NCI-H2081 treated with DMSO at 0.1 percent for 48 hours (cell line): ENCODE results near the gene HOXB3.

Experiments
- DNase-seq: peaks from one replicate; lab custom pipeline; 2025; lab: John Stamatoyannopoulos, UW

The HOXB3 gene

DNA sequence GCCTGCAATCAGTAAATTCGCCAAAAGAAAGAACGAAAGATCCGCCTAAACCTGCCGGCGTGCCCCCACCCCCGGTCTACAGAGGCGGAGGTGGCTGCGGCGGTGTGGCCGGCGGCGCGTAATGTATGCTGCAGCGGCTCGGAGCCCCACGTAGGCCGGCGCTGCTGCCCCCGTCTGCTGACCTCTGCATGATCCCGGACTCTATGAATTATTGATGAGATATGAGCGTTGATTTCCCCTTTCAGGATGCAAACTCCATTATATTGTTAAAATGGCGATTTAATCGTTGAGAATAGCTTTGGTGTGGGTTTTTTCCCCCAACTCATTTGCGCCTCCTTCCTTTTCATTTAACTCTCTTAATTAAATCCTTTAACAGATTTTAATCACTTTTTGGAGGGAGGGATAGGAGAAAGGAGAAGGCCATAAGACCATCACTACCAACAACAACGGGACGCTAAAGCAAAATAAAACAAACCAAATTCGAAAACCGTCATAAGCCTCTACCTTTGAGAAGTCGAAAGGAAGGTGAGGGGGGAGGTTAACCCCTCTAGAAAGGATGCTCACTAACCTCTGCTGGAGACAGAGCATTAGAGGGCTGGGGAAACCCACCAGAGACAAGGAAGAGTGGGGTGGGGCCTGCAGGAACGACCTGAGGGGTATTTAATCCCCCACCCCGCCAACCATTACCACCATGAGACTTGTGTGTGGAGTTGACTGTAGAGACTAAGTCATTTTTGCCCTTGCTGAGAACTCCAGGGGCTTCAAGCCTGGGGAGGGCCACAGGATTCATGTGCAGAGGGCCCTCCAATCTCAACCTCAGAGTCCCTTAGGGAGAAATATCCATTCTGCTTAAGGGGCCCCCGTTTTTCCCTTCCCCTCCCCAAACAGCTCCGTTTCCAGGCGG is 3.4 kb downstream of the HOXB3 start:
- no peak for DNase-seq

DNA sequence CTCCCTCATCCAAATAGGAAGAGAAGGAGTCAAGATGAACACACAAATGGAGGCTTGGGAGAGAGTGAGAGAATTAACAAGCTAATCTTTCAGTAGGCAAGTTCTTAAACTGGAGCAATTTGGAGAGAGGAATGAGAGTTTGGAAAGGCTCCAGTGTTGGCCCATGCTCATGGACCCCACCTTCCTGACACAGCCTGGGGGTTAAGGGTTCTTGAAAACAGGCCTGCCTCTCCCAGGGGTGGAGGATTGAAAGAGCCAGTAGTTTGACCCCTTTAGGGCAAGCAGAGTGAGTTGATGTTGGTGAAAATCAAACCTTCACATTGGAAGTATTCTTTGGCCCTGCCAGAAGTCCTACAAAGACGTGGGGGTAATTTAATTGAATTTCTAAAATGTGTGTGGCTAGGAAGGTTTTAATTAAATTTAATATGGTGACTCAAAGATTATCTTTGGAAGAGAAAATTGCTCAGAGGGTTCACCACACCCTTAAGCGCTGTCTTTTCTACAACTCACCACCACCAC is 5.8 kb downstream of the HOXB3 start:
- DNase-seq, result no peak

DNA sequence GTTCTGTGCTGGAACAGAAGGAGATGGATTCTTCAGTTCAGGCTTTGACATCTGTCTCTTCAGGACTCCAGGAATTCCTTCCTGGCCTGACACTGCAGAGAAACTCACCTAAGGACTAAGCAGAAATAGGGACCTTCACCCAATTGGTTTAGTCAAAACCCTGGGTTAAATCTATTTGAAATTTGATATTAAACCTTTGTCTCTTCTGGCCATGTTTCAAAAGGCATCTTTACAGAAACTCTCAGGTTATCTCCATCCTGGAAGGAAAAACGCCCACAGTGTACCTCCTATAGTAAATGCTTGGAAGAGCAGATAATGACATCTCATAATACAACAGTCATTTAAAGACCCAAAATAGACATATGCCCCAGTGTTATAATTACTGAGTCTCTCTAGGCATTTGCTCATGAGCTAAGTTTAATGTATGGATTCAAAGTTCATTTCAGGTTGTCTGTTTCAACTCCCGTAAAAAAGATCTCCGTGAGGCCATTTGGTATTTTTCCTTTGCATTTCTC is 6.3 kb downstream of the HOXB3 start:
- DNase-seq, result no peak

DNA sequence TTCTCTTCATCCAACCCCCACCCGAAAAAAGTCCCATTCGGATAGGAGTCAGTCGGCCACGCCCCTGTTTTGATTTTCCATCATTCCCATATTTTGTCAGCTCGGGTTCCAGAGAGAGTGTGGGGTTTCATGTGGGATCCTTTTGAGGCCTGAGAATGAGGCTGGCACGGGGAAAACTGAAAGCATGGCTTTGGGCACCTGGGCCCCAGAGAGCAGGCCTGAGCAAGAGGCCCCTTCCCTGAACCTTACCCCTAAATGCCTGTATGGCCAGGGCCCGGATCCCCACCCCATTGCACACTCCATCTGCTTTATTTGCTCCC is 7.3 kb downstream of the HOXB3 start:
- no peak for DNase-seq

DNA sequence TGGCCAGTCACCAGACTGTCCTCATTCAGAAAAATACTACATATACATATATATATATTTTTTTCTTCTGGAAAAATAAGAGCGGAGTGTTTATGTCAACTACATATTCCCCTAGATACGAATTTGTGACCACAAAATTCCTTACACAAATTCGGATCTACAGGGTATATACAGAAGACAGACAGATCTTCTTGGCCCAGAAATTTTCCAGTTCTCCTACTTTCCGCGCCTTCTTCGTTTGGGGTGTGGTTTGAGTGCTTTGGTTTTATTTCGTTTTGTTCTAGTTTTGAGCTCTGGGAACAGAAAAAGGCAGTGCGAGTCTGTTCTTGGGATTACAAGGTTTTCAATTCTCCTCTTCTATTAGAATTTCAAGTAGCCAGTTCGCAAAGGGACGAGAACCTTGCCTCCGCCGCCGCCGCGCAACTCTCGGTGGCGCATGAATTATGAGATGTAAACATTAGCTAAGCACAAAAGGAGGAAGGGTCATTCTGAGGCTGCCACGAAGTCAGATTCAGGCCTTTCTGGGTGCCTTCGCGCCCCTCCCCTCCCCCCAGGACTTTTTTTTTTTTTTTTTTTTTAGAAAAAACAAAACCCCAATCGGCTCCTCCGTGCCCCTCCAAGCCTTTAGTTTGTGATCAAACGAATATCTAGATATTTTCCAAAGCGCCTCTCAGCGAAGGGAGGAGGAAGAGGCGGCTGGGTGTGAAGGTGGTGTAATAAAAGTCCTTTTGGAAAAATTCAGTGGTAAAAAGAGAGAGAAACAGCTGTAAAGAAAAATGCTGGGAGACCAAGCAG is 10.1 kb downstream of the HOXB3 start:
- no peak for DNase-seq

DNA sequence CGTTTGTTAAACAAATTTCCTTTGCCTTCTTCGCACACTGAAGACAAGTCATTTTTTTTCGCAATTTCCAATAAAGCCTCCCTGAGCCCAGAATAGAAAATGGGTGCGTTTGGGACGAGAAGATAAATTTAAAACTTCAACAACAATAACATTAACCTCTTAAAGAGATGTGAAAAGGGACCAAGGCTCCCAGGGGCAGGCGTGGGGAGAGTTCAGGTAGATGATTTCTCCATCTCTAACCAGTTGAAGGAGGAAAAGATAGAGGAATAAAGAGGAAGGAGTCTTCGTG is 10.6 kb downstream of the HOXB3 start:
- DNase-seq, result no peak

DNA sequence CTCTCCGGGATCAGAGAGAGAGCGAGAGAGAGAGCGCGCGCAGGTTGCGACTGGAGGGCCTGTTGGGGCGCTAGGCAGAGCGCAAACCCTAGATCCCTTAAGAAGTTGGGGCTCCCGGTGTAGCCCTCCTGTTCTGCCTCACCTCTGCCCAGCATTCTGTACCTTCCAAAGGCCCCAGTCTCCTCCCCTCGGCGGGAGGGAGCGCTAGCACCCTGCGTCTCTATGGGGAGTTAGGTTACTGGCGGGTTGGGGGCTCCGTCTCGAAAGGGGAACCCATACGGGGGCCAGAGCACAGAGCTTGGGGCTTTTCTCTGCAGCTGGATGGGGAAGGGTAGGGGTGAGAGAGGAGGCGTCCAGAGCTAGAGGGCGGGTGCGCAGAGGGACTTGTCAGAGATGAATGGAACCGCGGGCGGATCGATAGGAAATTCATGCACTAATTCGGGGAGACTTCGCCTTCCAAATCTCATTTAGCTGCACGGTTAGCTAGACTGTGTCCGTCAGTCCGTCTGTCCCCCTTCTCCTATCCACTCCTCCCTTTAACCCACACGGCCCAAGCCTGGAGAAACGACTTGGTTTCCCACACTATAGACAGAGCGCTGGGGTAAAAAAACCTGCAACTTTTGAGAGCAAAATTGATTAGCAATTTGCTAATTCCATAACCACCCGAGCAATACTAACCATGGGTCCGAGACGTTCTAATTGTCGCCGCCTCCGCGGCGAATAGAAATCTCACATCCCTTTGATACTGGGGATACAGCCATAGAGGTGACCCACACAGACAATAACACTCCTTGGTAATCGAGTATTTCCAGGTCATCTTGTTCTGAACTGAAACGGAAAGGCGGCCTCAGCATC is 11.2 kb downstream of the HOXB3 start:
- DNase-seq, result no peak

DNA sequence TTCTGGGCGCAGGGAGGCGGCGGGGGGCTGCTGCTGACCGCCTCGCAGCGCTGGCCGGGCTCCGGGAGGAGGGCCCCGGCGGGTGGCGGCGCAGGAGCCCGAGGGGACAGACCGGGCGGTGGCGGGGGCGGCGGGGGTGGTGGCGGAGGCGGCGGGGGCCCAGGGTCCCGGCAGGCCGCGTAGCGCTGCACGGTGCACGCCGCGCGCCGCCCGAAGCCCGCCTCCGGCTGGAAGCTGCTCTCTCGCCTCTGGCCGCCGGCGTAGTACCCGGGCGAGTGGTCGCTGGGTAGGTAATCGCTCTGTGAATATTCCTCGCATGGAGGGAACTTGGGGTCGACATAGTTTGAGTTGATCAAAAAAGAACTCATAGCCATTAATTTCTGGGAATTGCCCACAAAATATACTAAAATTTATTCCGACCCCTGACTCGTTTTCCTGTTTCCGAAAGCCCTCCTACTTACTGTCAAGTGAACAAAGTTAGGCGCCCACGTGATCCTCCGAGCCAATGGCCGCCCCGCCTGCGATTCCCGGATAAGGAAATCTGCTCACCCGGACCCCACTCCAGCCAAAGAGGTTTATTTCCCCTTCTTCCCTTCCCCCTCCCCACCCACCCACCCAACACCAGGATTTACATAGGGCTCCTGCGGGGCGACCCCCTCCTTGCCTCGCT is 12.0 kb downstream of the HOXB3 start, which contains the start of gene HOXB4:
HOXB4 (minus strand) TSS at position 405 of the 670 bp plus-strand sequence; CDS start at position 374, 31 bp downstream.
- DNase-seq, result peak; percentile 80

DNA sequence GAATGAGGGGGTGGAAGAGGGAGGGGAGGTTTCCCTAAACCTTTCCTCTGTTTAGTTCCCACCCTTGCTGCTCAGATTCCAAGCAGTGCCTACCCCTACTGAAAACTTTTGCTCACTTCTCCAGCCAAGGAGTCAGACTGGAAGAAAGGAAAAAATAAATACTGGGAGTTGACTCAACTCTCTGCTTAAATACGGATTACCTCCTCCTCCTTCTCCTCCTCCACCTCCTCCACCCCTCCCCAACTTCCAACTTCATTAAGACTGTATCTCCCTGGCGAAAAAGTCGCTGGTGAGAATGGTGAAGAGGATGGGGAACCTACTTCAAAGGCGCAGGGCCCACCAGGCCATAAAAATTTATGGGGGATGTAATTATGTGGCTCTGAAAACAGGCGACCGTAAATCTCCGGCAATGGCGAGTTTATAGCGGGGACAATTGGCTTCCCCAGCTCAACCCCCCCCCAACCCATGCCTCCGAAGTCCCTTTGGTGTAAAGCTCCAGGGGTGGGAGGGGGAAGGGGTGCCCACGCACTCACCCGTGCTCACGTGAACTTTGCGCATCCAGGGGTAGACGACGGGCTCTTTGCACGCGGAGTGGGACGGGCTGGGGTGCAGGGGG is 12.6 kb downstream of the HOXB3 start:
- DNase-seq, result no peak

DNA sequence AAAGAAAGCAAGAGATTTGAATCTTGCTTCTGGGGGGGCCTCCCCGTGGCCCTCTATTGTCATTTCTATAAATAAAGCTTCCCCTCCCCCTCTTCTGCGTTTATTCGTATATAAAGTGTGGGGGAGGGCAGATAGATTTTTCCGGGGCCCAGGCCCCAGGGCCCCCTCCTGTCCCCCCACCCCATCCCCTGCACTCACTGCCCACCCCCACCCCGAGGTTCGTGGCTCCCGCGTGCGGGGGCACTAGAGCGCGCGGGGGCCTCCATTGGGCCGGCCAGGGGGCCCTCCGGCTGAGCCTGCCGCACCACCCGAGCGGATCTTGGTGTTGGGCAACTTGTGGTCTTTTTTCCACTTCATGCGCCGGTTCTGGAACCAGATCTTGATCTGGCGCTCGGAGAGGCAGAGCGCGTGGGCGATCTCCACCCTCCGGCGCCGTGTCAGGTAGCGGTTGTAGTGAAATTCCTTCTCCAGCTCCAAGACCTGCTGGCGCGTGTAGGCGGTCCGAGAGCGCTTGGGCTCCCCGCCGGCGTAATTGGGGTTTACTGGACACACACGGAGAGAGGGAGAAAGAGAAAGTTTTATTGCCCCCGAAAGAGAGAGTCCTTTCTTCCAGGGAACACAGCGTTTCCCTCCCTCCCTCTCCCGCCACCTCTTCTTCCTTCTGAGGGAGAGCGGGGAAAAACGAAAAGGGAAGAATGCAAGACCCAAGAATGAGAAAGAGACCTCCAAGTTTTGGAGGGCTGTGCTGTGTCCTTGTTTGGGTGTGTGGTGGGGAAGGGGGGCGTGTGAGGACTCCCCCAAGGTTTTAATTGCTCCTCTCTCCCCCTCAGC is 13.3 kb downstream of the HOXB3 start:
- DNase-seq, result no peak

DNA sequence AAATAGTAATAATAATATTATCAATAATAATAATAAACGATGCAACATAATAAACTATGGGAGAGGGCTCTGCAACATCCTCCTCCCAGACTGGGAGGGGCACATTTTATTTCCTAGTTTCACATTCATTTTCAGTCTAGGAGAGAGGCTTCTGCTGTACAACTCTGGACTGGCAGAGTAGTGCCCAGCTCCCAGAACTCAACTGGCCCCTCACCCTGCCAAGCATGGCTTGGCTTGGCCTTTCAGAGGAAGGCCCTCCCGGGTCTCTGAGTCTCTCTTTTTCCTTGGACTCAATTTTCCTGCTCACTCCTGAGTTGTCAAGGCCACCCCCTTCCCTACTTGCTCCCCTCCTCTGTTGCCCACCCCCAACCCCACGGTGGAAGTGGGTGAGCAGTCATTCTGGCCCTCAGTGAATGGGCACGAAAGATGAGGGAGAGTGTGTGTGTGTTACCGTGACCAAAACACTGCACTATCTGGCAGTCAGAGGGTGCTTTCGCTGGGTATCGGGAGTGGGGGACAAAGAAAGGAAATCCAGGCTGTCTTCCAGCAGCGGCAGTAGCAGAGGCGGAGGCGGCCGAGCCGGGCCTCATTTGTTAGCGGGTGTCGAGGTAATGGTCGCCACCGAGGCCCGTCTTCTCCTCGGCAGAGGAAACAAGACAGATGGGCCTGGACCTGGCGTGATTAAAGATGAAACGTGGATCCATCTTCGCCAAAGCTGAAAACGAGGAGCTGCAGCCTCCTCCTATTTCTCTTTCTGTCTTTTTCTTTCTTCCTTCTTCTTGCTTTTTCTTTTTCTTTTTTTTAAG is 14.2 kb downstream of the HOXB3 start:
- no peak for DNase-seq

DNA sequence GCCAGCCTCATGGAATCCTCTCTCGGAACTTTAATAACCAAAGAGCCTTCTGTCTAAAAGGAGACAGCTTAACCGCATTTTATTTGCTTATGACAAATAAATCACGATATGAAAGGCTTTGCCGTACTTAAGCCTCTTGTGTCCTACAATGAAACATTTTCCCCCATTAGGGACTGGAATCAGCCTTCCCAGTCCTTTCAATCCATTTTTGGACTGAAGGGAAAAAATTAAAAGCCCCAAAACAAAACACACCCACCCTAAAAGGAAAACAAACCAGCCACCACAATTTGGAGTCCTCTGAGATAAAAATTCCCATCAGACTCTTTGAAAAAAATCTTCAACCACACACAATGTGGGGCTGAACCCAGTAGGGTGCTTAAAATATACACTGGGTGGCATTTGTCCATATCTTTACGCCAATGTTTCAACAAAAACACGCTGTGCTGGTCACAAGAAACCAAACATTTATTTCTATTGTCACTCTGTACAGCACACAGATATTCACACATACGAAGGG is 14.9 kb downstream of the HOXB3 start:
- DNase-seq, result peak; percentile 46

DNA sequence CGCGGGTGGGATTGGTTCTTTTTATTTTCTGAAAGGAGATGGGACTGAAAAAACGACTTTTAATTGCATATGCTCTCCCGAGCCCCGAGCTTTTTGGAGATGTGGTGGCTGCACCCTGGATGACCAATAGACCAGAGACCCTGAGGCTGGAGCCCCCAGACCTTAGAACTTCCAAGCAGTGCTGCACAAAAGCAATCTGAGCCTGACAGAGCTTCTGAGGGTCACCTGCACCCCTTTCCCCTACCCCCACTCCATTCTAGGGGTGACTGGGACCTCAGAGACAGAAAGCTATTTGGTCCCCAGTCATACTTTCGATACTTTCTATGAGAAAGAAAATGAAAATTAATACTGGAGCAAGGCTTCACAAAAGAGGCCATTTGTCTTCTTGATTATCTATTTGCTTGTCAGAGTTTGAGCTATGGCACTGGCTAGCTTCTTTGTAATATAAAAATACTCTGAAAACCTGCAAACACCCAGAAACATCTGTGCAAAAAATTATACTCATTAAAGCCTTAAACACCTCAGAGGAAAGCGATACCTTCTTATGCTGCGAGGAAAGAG is 15.5 kb downstream of the HOXB3 start:
- DNase-seq, result no peak

DNA sequence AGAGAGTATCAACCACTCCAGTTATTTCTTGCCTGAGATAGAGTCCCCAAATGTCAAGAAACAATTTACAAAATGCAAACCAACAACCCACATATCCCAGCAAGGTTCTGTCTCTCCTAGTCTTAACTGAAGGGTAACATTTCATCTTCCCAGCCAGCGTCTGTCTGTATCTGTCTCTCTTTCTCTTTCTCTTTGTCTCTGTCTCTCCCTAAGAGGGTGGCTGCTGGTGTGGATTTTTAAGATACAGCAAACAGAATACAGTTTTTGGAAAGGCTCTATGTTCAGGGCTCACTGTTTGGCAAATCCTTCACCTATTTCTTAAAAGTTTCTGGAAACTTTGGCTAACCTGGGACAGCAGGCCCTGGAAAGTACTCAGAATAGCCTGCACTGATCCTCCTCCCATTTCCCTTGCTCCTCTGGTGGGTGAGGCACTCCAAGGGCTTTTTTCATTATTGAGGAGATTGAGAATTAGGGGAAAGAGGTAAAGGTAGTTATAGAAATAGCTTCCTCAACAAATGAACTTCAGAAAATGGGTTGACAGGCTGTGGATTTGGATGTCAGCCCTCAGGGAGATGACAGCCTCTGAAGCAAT is 18.1 kb downstream of the HOXB3 start:
- no peak for DNase-seq

DNA sequence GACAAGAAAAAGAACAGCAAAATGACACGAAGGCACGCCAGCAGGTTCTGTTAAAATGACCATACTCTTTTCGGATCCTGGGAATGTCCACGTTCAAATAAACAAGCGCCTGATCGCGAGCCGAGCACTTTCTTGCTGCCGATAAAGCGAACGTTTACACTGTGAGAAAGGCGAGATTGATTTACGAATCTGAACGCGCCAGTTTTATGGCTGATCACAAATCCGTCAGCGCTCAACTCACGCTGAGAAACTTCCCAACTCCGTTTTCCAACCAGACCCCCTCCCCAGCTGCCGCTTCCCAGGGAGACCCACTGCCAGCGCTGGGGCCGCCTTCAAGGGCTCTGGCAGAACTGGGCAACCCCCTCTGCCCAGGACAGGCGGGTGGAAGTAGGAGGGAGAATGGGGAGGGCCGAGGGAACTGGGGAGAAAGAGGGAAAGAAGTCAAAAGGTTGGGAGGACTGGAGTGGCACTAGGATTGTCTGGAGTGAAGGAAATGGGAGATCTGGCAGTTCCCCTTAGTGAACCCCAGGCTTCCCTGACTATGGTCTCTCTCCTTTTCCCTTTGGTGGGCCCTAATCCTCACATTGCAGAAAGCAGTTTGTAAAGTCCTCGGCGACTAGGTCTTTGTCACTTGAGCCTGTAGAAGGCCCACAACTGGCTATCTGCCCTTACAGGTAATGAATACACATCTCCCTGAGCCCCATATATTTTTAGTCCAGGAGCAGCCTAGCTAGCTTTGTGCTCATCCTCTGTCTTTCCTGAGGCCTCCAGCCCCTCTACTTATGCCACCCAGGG is 18.8 kb downstream of the HOXB3 start:
- no peak for DNase-seq

DNA sequence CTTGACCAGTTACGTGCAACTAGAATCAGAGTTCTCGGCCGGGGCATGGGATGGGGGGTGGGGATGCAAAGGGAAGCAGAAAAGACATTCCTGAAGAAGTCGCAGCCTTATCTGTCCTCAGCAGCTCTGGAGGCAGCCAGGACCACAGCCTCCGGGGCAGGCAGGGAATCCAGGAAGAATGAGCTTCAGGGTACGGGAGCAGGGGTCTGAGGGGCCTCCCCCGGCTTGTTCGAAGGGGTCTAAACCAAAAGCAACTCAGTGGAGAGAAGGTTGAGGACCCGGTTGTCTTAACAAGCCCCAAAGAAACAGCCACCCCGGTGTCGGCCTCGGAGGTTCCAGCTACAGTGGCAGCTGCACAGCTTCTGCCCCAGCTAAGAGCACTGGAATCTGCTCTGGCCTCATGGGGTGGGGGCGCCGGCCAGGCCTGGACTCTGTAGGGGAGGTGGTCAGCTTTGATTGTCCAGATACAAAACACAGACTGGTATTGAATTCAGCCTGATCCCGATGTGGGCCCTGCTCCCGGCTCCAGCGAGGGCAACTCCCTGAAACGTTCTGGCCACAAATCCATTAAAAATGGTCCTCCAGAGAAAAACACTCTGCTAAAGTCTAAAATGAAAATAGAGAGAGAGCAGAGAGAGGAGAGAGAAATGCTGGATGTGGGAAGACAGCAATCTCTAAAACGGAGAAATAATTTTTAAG is 19.6 kb downstream of the HOXB3 start:
- no peak for DNase-seq
